GM18505 (cell line): ENCODE measurements around the gene SIK3.
"Not testable (repeated sequence)": the region's sequence is repeated elsewhere in the genome, so short reads cannot be mapped to it uniquely, and the experiment has no call there.

Source experiments
- ATAC-seq: cut with Tn5 transposase; IDR thresholded peaks from one replicate; pipeline ENCODE4 v1.9.1; 2021; ENCODE audit not compliant: unreplicated experiment
- POLR2A ChIP-seq: IDR thresholded peaks from 4 replicates; pipeline ENCODE4 v1.6.1; 2011; ENCODE audit warnings: borderline replicate concordance; ENCODE audit not compliant: insufficient read depth, insufficient read length; ENCODE audit errors: extremely low read depth

Gene SIK3

GRCh38 chr11:116813781-116814471 lies 284.3 kb downstream of the SIK3 start:
- TF ChIP-seq POLR2A, result no peak
- ATAC-seq, result no peak

GRCh38 chr11:116813170-116813569 lies 285.1 kb downstream of the SIK3 start:
- TF ChIP-seq POLR2A, result no peak
- no peak for ATAC-seq

GRCh38 chr11:116812109-116812508 lies 286.1 kb downstream of the SIK3 start:
- no peak for TF ChIP-seq POLR2A
- no peak for ATAC-seq

- TF ChIP-seq POLR2A, result no peak
- ATAC-seq, result no peak
Observed at GRCh38 chr11:116811194-116811593, 287.0 kb downstream of the SIK3 start.

- no peak for TF ChIP-seq POLR2A
- no peak for ATAC-seq
Observed at GRCh38 chr11:116808262-116809175, 289.7 kb downstream of the SIK3 start.

GRCh38 chr11:116807601-116808261 lies 290.5 kb downstream of the SIK3 start:
- TF ChIP-seq POLR2A, result no peak

GRCh38 chr11:116804001-116804400 lies 294.2 kb downstream of the SIK3 start:
- TF ChIP-seq POLR2A, result no peak
- ATAC-seq, result no peak

More at GRCh38 chr11:116807601-116808261, 290.5 kb downstream of the SIK3 start:
- no peak for ATAC-seq

GRCh38 chr11:116801662-116802061 lies 296.6 kb downstream of the SIK3 start:
- not testable (repeated sequence) for ATAC-seq

GRCh38 chr11:116800610-116801009 lies 297.6 kb downstream of the SIK3 start:
- TF ChIP-seq POLR2A, result no peak
- ATAC-seq, result no peak

GRCh38 chr11:116798368-116798767 lies 299.9 kb downstream of the SIK3 start:
- TF ChIP-seq POLR2A, result no peak
- no peak for ATAC-seq

GRCh38 chr11:116797816-116798215 lies 300.4 kb downstream of the SIK3 start:
- ATAC-seq, result no peak
- TF ChIP-seq POLR2A, result no peak

GRCh38 chr11:116796548-116796947 lies 301.7 kb downstream of the SIK3 start:
- no peak for TF ChIP-seq POLR2A
- no peak for ATAC-seq

- no peak for TF ChIP-seq POLR2A
- ATAC-seq, result no peak
Observed at GRCh38 chr11:116794851-116795250, 303.4 kb downstream of the SIK3 start.

GRCh38 chr11:116793772-116794097 lies 304.5 kb downstream of the SIK3 start:
- no peak for ATAC-seq
- no peak for TF ChIP-seq POLR2A
